Panc1 (cell line): ENCODE data around the gene TAS2R1. TPM values are rescaled to one million over a fixed set of nuclear protein-coding genes. Genes with fewer than 3 reads are reported as not detected.

Source experiments
- ATAC-seq: fragments of 200-7000 bp; cut with Tn5 transposase; 2 replicates; pipeline ENCODE4 v1.9.1; 2020; ENCODE audit warnings: mild to moderate bottlenecking, moderate library complexity
- BruUV-seq: library from RNA; stranded (reverse); fragments of 400-500 nt; replicated peaks from 2 replicates; lab custom pipeline; 2021; lab: Mats Ljungman, UMichigan
- CTCF ChIA-PET: fragments of 300-600 bp; sonication (Branson Sonifier 250); formaldehyde crosslinking; loops from one replicate; lab custom pipeline; 2022; ENCODE audit warnings: antibody characterized with exemption; lab: Charles Lee
- POLR2A ChIA-PET: fragments of 300-600 bp; sonication (Branson Sonifier 250); formaldehyde crosslinking; loops from one replicate; lab custom pipeline; 2022; ENCODE audit warnings: antibody characterized with exemption; lab: Charles Lee
- DNase-seq: peaks from one replicate; pipeline ENCODE4 v3.0.0-alpha.2; 2010; ENCODE audit warnings: low read depth, low spot score
- H3K27ac ChIP-seq: 2 replicates; pipeline ENCODE4 v1.5.1; 2011; ENCODE audit warnings: mild to moderate bottlenecking, low read length, inconsistent platforms
- H3K27me3 ChIP-seq: fragments of 200-500 bp; sonication (Bioruptor generic); 2 replicates; pipeline ENCODE4 v1.6.0; 2014; ENCODE audit warnings: low read length, inconsistent platforms; ENCODE audit not compliant: control insufficient read depth, insufficient read depth
- H3K36me3 ChIP-seq: fragments of 200-500 bp; sonication (Bioruptor generic); 2 replicates; pipeline ENCODE4 v1.5.1; 2014; ENCODE audit warnings: inconsistent platforms, mild to moderate bottlenecking, low read length, moderate library complexity; ENCODE audit not compliant: control insufficient read depth, insufficient read depth
- H3K4me1 ChIP-seq: 2 replicates; pipeline ENCODE4 v1.5.1; 2011; ENCODE audit warnings: inconsistent platforms, mild to moderate bottlenecking, low read length, moderate library complexity; ENCODE audit not compliant: control insufficient read depth, insufficient read depth
- H3K4me3 ChIP-seq, 2 experiments: 2 replicates each; pipeline ENCODE4 v1.5.1; 2011 to 2012; ENCODE audit warnings: low read depth in 2 of 2, low read length in 2 of 2, mild to moderate bottlenecking in 2 of 2, inconsistent platforms in 1 of 2, moderate library complexity in 1 of 2
- H3K9me3 ChIP-seq: fragments of 200-500 bp; sonication (Bioruptor generic); 2 replicates; pipeline ENCODE4 v1.5.1; 2014; ENCODE audit warnings: low read depth, mild to moderate bottlenecking, inconsistent platforms, low read length, moderate library complexity; ENCODE audit not compliant: control insufficient read depth, insufficient read depth
- POLR2AphosphoS5 ChIP-seq: IDR thresholded peaks from 2 replicates; pipeline ENCODE4 v1.6.1; 2012; ENCODE audit warnings: mild to moderate bottlenecking, low read depth, low read length, moderate library complexity
- REST ChIP-seq, 2 experiments: IDR thresholded peaks; 2 replicates each; pipeline ENCODE4 v1.6.1; 2011 to 2012; ENCODE audit warnings: low read depth in 2 of 2, control low read depth in 1 of 2, low read length in 1 of 2, mild to moderate bottlenecking in 1 of 2, moderate library complexity in 1 of 2; ENCODE audit not compliant: insufficient read depth in 1 of 2
- SIN3A ChIP-seq: IDR thresholded peaks from 2 replicates; pipeline ENCODE4 v1.6.1; 2012; ENCODE audit warnings: low read depth, mild to moderate bottlenecking, low read length, moderate library complexity, borderline replicate concordance; ENCODE audit not compliant: insufficient read depth
- TCF7L2 ChIP-seq: IDR thresholded peaks from 2 replicates; pipeline ENCODE4 v1.6.1; 2011; ENCODE audit warnings: mild to moderate bottlenecking, low read depth, low read length, inconsistent platforms
- in situ Hi-C: cut with HindIII; loops from 2 replicates; pipeline ENCODE4 v1.10.0; 2016; ENCODE audit warnings: low sequenced_read_pairs, low pct_unique_long_range_greater_than_20kb
- intact Hi-C: fragments of 100-400 bp; cut with micrococcal nuclease; formaldehyde crosslinking; loops from one replicate; pipeline ENCODE4 v1.10.0; 2022; ENCODE audit not compliant: unreplicated experiment
- total RNA-seq: library from RNA; stranded (reverse); gene quantifications from one replicate; pipeline ENCODE4 v1.2.1, GENCODE V29; 2021; ENCODE audit not compliant: unreplicated experiment
- TF ChIP-seq, protein P1 (sequence below): fragments of 450-650 bp; IDR thresholded peaks from 2 replicates; pipeline ENCODE4 v1.5.1; 2017; ENCODE audit warnings: mild to moderate bottlenecking

TAS2R1 gene
- total RNA-seq, 1 experiment from 2014 or later = not detected

GRCh38 chr5:9582406-9582805 lies 47.7 kb downstream of the TAS2R1 start:
- no peak for ATAC-seq
- POLR2A ChIA-PET = no interaction called here
- Histone ChIP-seq H3K36me3 (no peaks in the 10 kb centered on the region), H3K4me1 (no peaks in the 10 kb centered on the region), H3K27me3 (no peaks in the 10 kb centered on the region), H3K4me3 (no peak overlapping the region), H3K27ac (no peak overlapping the region), H3K9me3 (no peaks in the 10 kb centered on the region)
- TF ChIP-seq SIN3A (no peak), REST (IDR thresholded peaks at IDR 0.05; ENCODE audit: insufficient read depth in 1 of 2, low read depth in 2 of 2, low read length in 1 of 2) (no peak), POLR2AphosphoS5 (no peak), TCF7L2 (no peak)
- TF ChIP-seq, protein P1, sequence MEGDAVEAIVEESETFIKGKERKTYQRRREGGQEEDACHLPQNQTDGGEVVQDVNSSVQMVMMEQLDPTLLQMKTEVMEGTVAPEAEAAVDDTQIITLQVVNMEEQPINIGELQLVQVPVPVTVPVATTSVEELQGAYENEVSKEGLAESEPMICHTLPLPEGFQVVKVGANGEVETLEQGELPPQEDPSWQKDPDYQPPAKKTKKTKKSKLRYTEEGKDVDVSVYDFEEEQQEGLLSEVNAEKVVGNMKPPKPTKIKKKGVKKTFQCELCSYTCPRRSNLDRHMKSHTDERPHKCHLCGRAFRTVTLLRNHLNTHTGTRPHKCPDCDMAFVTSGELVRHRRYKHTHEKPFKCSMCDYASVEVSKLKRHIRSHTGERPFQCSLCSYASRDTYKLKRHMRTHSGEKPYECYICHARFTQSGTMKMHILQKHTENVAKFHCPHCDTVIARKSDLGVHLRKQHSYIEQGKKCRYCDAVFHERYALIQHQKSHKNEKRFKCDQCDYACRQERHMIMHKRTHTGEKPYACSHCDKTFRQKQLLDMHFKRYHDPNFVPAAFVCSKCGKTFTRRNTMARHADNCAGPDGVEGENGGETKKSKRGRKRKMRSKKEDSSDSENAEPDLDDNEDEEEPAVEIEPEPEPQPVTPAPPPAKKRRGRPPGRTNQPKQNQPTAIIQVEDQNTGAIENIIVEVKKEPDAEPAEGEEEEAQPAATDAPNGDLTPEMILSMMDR = no peak
- no peak for DNase-seq
- CTCF ChIA-PET = interaction anchor here (0.9 kb wide), 1 partner anchor 39 kb away, joined by 4 read pairs; no protein-coding TSS in a partner anchor
- no TSS peak for BruUV-seq
- in situ Hi-C loops (no loop called here), intact Hi-C loops (no loop called here)

Other genes with a start within 250 kb of the TAS2R1 start
- 0.15 TPM for gene SEMA5A, start 84.3 kb downstream of the TAS2R1 start, total RNA-seq